ENCODE data around the gene BTAF1.
"Not testable (repeated sequence)": the region's sequence is repeated elsewhere in the genome, so short reads cannot be mapped to it uniquely, and the experiment has no call there.

BTAF1 gene

DNA sequence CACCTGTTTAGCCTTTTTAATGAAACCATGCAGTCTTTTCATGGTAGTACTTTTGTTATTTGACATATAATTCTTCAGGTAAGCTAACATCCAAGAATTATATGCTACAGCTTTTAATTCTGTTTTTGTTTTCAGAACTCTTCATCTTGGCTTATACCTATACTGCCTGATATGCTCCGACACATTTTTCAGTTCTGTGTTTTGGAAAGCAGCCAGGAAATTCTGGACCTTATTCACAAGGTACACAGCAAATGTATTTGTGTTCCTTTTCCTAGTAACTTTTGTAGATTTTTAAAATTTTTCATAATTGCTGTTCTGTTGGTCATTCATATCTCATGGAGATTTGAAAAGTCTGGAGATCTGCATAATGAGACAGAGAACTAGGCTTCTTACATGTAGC is 56.7 kb downstream of the BTAF1 start:
- no peak for DNase-seq

DNA sequence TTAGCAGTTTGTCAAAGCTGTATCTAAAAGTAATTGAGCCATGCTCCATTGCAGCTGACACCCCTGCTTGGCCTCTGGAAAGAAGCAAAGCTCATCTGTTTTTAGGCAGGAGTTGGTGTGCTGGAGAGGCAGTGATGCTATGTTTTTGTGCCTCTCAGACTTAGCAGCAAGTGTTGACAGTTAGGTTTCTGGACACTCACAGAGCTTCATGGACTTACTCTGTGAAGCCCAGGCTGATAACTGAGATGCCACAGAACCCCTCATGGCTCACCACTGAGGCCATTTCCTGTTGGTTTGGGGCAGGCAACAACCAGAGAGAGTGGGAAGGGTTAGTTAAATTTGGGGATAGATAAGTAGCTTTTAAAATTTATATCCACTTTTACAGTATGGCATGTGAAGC is 59.8 kb downstream of the BTAF1 start:
- DNase-seq, result no peak

DNA sequence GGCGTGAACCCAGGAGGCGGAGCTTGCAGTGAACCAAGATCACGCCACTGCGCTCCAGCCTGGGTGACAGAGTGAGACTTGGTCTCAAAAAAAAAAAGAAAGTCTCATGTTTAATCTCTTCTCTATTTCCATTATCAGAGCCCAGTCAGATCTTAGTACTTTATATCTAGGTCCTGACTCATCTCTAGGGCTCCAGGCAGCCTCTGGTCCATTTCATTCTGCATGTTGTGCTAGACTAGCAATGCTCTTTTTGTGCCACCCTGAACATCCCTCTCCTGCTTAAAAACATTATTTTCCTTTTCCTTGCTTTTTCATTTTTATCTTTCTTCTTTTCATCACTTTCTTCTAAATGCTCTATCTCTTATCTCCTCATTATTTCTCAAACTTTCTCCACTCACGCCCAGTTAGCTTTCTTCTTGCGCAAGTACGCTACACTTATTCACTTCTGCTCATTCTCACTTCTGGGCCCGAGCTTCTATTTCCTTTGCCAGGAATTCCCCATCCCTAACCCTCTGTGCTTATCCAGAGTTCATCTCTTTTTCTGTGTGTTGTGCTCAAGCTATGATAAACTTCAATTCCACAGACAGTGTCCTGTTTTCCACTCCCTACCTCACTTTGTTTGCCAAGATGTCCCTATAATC is 63.9 kb downstream of the BTAF1 start:
- DNase-seq, result no peak

DNA sequence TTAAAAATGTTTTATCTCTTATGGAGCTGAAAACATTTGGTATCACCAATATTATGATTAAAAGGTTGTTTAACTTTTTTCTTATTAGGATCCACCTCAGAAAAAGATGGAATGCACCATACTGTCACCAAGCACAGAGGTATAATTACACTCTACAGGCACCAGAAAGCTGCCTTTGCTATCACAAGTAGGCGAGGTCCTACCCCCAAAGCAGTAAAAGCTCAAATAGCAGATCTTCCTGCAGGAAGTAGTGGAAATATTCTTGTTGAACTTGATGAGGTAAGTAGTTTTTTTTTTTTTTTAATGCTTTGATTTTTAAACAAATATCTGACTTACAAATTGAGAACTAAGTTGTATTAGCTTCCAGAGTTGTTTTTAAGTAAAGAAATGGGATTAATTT is 68.5 kb downstream of the BTAF1 start:
- DNase-seq, result no peak

DNA sequence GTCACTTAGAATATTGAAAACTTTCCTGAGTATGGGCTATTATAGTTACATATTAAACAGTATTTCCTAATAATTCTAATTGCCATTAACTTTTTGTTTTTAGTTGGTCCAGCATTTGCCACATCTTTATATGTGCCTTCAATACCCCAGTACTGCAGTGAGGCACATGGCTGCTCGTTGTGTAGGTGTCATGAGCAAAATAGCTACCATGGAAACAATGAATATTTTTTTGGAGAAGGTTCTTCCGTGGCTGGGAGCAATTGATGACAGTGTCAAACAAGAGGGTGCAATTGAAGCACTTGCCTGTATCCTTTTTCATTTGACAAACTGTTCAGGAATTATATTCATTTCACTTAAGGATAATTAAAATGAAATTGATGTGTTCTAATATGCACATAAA is 72.7 kb downstream of the BTAF1 start:
- no peak for DNase-seq

DNA sequence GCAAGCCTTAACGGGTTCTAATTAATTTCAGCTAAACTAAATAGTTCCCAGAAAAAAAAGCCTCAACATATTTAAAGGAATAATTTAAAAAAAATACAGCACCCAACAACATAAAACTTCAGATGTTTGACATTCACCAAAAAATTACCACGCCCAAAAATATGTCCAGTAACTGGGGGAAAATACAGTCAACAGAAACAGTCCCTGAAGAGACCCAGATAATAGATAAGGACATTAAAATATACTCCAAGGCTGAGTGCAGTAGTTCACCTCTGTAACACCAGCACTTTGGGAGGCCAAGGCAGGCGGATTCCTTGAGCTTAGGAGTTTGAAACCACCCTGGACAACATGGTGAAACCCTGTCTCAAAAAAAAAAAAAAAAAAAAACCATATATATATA is 78.0 kb downstream of the BTAF1 start:
- DNase-seq, result no peak

DNA sequence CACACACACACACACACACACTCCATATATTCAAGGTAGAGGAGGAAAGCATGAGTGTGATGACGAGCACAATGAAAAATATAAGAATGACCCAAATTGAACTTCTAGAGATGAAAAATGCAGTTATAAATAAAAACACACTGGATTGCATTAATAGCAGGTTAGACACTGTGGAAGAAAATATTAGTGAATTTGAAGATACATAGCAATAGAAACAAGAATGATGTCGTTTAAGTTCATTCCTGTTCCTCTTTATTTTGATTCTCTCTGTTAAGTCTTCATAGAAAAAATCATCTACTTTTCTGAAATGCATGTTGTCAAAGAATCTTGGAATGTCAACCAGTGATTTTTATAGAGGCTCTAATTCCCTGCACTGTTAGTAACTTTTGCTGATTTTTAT is 78.4 kb downstream of the BTAF1 start:
- DNase-seq, result no peak

DNA sequence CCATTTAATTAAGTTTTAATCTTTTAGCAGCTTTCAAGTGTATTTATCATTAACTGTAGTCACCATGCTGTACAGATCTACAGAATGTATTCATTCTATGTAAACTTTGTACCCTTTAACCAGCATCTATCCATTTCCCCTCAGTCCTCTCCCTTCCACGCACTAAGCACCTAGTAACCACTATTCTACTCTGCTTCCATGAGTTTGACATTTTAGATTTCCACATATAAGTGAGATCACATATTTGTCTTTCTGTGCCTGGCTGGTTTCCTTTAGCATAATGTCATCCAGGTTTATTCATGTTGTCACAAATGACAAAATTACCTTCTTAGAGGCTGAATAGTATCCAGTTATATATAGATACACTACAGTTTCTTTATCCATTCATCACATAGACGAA is 79.7 kb downstream of the BTAF1 start:
- DNase-seq, result no peak

DNA sequence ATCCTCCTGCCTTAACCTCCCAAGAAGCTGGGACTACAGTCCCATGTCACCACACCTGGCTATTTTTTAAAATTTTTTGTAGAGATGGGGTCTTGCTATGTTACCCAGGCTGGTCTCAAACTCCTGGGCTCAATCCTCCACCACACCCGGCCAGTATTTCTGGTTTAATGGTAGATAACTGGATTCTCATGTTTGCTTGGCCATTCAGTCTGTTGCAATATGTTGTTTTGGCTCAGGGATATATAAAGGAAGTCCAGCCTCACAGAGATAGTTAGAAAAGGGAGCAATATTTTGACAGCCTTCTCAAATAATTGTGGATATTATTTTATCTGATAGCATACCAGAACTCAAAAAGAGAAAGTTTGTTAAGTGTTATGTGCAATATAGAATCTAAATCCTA is 82.4 kb downstream of the BTAF1 start:
- DNase-seq, result no peak

DNA sequence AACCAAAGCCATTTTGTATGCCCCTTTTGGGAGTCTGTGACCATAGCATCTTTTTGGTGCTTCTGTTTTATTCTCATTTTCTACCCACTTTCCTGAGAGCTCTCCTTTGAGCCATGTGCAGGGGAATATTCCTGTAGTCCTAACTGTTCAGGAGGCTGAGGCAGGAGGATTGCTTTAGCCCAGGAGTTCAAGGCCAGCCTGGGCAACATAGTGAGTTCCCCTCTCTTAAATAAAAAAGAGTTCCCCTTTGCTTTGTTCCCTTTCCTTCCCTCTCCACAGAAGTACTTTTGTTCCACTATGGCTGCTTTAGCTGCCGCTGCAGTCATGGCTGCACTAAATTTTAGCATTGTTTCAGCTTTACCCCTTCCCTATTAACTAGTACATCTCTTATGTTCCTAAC is 85.9 kb downstream of the BTAF1 start:
- DNase-seq, result no peak

DNA sequence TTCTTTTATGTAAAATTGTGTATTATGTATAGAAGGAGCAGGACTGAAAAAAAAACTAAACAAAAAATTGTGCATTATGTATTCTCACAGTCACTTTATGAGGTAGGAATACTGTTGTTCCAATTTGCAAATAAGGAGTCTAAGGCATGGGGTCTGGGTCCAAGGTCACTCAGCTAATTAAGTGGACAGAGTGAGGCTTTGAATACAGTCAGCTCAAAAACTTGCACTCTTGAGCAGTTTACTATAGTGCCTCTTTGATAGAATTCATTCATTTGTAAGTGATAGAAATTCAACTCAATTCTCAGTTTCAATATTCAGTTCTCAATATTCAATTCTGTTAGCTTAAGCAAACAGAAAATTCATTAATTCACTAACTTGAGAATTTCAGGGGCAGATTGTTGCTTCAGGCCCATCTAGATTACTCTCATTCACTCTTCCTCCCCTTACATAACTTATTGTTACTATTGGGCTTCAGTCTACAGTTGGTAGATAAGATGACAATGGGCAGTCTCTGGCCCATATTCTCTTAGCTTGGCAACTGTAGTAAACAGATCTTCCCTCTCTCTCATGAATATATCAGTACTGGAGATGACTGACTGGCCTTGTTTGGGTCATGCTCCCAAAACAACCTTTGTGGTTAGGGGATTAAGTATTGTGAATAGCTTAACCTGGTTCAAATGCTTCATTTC is 86.6 kb downstream of the BTAF1 start:
- no peak for DNase-seq

DNA sequence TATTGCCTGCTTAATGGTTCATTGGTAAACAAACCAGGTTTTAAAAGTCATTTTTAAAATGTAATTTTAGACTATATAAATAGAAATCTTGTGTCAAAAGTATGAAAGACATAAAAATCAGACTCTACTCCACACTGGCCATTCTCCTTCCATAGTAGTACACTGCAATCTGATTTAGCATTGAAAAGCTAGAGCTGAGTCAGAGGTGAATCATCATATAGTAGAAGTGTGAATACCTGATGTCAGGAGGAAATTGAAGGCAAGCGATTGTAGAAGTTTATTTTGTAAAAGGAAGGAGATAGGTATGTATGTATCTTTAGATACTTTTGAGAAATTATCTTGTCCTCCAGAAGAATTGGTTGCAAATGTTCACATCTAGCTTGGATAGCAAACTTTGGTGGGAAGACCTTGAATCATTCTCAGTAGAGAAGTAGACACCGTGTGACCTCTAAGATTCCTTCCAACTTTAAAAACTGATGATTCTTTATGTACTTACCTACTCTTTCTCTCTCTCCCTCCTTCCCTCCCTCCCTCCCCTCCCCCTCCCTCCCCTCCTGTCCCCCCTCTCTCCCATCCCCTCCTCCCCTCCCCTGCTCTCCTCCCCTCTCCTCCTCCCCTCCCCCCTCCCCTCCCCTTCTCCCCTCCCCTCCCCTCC is 88.1 kb downstream of the BTAF1 start:
- no peak for DNase-seq

DNA sequence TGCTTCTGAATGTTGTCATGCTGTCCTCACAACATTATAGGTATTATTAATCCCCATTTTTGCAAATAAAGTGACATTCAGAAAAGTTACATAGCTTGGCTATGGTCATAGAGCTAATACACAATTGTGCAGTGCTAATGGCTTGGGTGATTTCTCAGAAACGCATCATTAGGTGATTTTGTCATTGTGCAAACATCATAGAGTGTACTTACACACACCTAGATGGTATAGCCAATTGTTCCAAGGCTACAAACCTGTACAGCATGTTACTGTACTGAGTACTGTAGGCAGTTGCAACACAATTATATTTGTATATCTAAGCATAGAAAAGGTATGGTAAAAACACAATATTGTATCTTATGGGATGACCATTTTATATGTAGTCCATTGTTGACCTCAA is 91.0 kb downstream of the BTAF1 start:
- DNase-seq, result no peak

DNA sequence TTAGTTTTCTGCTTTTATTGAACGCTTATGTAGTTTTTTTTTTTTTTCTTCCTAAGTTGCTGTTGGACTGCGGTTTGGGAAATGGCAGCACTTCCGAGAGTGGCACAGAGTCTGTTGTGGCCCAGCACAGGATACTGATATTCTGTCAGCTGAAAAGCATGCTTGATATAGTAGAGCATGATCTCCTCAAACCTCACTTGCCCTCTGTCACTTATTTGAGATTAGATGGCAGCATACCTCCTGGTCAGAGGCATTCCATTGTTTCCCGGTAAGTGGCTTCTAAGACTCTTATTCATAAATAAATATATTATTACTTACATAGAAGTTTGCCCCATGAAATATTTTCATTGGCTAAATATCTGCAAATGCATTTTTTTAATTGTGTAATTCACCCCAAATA is 101.1 kb downstream of the BTAF1 start:
- DNase-seq, result no peak

DNA sequence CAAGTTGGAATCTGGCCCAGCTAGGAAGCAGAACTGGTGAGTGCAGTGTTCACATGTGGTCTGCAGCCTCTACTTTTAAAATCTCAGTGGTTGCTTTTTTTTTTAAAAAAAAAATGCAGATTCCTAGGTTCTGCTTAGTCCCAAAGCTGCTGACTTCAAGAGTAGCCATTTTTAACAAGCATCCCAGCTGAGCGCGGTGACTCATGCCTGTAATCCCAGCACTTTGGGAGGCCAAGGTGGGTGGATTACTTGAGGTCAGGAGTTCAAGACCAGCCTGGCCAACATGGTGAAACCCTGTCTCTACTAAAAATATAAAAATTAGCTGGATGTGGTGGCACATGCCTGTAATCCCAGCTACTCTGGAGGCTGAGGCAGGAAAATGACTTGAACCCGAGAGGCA is 101.8 kb downstream of the BTAF1 start:
- DNase-seq, result not testable (repeated sequence)

DNA sequence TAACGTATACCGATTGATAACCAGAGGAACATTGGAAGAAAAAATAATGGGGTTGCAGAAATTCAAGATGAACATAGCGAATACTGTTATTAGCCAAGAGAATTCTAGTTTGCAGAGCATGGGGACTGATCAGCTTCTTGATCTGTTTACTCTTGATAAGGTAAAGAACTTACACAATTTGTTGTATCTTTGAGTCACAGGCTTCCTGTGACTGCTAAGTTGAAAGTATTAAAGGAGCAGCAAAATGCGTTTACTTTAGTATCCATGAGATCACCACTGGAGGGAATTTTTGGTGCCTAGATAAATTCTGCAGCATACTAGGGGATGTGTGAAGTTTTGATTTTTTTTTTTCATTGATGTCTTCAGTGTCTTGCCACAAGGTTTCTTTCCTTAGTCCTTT is 103.6 kb downstream of the BTAF1 start:
- no peak for DNase-seq

DNA sequence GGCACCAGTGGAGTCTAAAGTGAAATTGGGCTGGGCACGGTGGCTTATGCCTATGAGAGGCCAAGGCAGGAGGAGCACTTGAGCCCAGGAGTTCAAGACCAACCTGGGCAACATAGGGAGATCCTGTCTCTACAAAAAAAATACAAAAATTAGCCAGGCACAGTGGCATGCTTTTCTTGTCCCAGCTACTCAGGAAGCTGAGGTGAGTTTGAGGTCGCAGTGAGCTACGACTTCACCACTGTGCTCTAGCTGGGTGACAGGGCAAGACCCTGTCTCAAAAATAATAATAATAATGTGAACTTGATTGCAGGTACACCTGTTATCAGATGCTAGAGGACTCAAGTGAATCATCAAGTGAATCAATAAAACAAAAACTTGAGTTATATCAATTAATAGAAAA is 108.0 kb downstream of the BTAF1 start:
- DNase-seq, result no peak

DNA sequence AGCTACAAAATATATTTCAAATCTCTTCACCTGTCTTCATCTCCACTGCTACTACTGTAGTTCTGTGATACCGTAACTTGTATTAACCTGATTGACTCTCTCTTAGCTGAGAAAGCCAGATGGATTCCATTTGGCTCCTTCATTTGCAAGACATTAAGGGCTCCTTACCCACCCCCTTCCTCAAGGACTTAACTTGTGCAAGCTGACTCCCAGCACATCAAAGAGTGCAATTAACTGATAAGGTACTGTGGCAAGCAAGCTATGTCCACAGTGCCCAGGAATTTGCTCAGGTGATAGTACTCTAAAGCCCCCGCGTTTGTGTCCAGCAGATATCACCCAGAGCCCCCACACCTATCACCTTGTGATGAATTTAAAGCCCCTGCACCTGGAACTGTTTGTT is 109.5 kb downstream of the BTAF1 start:
- DNase-seq, result not testable (repeated sequence)

DNA sequence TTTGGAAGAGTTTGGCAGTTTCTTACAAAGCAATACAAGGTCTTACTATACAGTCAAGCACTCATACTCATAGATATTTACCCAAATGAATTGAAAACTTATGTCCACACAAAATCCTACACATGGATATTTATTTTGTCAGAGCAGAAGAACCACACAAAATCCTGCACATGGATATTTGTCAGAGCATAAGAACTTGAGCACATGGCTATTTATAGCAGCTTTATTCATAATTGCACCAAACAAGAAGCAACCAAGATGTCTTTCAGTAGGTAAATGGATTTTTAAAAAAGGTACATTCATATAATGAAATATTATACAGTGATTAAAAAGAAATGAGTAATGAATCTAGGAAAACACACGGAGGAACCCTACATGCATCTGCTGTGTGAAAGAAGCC is 115.4 kb downstream of the BTAF1 start:
- DNase-seq, result no peak

DNA sequence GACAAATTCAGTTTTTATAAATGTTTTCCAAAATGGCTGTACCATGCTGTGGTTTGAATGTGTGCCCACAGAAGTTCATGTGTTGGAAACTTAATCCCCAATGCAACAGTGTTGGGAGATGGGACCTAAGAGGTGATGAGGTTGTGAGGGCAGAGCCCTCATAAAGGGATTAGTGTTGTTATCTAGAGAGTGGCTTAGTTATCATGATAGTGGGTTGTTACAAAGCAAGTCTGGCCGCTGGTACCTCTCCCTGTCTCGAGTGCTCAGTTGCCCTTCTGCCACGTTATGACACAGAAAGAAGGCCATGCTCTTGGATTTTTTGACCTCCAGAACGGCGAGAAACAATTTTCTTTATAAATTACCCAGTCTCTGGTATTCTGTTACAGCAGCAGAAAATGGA is 119.0 kb downstream of the BTAF1 start:
- DNase-seq, result no peak

DNA sequence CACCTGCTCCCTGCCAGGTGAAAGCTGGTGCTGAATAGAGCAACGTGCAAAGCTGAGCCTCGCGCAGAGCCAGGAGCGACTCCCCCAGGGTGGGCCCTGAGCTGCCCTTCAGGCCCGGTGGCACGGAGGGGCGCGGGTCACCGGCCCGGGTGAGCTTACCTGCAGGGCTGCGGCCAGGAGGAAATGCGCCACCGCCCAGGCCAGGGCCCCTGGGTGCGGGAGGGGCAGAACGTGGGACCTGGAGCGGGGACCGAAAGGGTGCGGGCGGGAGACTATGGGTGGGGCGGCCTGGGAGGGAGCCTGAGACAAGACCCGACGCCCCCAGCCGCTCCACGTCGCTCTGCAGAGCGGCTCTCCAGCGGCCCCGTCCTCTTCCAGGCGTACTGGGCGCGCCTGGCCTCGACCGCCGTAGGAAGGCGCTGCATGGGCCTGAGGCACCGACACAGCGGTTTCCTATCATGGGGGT is 122.1 kb downstream of the BTAF1 start:
- DNase-seq, result no peak

DNA sequence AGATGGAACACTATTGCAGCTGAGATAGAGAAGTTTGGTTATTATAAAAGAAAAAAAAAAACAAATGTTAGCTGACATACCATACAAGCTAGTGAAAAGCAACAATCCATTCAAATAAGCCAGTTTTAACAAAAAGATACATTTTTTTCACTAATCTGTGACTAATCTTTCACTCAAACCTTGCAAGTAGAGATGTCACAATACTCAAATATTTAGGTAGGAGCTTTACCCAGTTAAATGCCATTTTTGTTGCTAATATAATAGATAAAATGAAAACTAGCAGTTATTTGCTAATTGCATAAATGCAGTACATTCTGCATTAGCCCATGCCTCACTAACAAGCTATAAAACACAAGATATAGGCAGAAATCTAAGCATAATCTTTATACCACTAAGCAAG is 123.6 kb downstream of the BTAF1 start:
- no peak for DNase-seq

DNA sequence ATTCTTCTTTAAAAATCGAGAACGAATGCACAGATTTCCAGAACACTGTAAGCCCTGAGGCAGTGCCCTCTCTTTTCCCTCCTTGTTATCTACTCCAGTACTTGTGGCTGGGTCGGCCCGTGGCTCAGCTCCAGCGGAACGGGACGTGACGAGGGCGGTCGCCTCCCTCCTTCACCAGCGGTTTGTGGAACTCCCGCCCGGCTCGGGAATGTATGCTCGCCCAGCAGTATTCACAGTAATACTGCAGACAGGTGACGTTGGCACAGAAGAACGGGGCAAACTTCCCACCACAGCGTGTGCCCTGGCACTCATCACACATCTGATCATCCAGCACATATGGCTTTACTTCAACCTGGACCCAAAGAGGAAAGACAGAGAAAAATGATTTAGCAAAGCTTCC is 128.5 kb downstream of the BTAF1 start:
- no peak for DNase-seq

DNA sequence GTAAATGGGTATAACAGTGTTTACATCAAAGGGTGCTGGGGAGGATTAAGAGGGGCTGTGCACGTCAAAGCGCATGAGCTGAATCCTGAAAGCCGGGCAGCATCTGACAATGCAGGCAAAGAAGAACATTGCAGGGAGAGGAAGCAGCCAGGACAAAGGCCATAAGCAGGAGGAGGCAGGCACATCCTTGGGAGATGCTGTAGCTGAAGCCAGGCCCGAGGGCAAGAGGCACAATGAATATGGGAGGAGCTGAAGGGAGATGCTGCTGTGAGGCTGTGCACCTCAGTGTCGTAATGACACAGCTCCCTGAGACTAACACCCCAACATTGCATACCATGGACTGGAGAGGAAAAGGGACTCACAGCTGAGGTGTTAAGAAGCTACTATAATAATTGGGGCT is 129.2 kb downstream of the BTAF1 start:
- DNase-seq, result no peak

DNA sequence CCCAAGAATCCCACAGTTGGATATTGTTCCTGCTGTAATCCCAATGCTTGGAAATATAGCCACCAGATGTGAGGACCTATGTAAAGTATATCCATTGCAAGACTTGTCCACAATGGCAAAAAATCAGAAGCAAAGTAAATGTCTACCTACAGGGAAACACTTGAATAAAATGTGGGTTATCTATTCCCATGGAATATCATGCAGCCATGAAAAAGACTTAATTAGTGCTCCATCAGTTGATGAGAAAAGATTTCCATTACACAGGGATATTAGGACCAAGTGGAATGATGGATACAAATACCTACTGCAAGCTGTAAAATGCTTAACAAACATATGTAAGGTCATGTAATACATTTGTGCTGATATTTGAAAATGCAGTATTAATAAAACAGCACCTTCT is 131.2 kb downstream of the BTAF1 start:
- DNase-seq, result no peak

Data from activated CD4-positive, CD25-positive, alpha-beta regulatory T cell treated with anti-CD3 and anti-CD28 coated beads, Interleukin-2, amount 50 U/mL, for 72 hours (primary cell).